GM21526 (cell line): ENCODE results near the gene RAB11FIP3.

Experiments
- ATAC-seq: cut with Tn5 transposase; IDR thresholded peaks from one replicate; pipeline ENCODE4 v1.9.1; 2021; ENCODE audit warnings: moderate library complexity; ENCODE audit not compliant: unreplicated experiment, low FRiP score

RAB11FIP3 gene

DNA sequence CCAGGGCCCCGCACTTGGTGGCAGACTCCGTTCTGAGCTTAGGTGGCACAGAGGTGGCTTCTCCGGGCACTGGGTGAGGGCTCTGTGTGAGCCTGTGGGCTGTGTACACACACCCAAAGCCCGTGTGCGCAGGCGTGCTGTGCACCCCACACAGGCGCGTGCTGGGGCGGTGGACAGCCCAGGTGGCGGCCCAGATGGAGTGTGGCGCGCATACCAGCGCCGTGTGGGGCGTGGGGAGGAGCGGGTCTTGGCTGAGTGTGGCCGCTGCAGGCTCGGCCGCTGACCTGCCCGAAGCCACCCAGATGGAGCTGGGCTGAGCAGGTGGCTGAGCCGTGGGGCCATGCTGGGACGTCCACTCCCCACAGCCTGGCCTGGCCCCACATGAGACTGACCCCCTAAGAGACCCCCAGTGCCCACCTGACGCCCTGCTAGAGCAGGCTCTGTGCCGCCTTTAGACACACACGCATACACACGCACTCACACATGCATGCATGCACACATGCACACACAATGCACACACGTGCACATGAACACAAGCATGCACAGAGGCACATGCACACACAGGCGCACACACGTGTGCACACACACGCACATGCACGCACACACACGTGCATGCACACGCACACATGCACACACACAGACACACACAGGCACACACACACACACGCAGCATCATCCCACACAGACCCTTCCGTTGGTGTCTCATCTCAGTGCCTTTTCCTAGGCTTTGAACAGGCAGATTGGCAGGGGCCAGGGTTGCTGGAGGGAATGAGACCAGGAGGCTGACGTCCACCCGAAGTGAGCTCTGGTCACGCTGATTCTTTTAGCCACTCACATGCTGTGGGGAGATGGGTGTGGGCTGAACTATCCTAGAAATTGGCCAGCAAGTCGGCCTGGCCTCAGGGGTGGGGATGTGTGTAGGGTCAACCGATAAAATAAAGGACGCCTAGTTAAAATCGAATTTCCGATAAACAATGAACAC, 136.8 kb downstream of the RAB11FIP3 start:
- no peak for ATAC-seq

GRCh38 chr16:563072-563644, 137.7 kb downstream of the RAB11FIP3 start:
- ATAC-seq: no peak

DNA sequence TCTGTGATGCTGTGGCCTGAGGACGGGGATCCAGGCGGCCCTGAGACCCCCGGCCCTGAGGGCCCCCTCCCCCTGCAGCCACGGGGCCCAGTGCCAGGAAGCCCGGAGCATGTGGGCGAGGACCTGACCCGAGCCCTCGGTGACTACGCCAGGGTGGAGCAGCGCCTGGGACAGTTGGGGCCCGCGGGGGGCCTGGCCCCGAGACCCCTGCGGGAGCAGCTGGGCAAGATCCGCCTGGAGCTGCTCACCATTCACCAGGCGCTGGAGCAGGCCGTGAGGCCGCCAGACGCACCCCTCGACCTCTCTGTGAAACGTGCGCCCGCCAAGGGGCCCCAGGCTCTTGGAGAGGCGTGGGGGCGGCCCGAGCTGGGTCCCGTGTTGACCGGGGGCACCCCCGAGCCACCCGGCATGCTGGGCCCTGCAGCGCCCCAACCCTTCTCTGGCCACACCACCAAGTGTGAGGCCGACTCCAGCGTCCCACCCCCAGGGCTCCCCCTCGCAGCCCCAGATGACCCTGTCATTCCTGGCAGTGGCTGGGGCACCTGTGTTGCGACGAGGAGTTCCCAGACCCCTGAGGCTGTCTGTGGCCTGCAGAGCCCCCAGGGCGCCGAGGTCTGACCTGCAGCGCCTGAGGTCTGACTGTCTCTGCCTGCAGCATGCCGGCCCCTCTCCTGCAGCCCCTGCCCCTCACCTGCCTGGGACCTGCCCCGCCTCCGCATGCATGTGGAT, 139.4 kb downstream of the RAB11FIP3 start:
- no peak for ATAC-seq

DNA sequence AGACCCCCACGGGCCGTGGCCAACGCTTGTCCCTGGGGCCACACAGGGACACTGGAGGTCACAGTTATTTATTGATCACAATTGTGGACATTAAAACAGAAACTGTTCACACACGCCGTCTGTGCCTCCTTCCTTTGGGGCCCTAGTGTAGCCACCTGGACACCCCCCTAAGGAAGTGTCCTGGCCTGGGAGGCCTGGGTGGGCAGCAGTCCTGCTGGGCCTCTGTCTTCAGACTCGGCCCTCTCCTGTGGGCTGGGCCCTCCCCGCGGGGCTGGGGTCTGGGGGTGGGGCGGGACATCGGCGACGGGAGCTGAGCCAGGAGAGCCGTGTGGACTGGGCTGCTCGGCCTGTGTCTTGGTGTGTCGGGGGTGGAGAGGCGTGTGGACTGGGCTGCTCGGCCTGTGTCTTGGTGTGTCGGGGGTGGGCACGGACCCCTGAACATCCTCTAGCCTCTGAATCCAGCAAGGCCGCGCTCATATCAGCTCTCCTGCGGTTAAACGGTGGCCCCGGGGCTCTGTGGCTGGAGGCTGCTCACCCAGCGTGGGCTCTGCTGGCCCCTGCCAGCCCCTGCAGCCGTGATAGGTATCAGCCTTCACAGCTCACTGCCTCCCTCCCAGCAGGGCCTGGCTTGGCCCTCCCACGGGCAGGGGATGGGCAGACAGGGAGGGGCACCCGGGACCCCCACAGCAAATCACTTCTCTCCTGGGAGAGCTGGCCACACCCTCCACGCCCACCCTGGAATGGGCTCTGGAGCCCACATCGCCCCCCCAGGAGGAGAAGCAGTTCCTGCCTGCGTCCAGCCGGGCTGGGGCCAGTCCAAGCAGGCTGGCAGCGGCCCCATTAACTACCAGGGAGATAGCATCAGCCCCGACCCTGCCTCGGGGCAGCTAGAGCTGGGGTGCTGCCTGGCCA, 140.2 kb downstream of the RAB11FIP3 start:
- ATAC-seq: no peak

DNA sequence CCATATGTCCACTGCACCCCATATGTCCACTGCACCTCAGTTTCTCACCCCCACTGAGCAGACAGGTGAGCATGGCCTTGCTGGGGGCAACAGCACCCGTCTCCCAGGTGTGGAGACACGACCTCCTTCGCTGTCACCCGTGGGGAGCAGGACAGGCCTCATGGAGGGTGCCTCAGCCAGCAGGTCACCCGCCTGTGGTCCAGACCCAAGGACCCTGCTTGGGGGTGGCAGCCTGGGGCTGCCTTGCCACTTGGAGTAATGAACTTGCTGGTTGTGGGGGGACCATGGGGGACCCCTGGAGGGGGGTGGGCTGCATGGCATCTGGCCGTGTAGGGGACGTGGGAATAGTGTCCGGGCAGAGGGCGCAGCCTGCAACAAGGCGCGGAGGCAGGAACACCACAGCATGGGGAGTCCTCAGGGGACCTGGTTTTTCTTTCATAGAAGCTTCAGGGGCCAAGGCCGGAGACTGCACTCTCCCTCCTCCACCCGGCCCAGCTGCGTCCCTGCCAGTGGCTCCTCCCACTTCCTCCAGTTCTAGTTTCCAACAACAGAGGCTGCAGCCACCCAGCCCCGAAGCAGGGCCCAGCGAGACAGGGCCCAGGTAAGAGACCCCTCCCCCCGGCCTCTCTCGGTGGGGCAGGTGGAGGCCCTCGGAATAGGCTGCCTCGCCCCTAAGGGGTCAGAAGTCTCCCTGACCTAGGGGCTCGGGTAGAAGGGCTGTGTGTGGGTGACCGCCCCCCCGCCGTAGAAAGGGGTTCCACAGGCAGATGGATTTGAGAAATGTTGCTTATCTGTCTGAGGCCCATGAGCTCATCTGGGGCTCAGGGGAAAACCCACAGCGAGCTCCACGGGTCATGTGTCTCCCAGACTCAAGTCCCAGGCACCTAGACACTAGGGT, 141.3 kb downstream of the RAB11FIP3 start, which contains the start of gene NHLRC4:
Gene NHLRC4 (plus strand): TSS at position 531 of the 898 bp plus-strand sequence. CDS start 1,043 bp downstream, outside the sequence.
- no peak for ATAC-seq

GRCh38 chr16:567373-568256, 142.2 kb downstream of the RAB11FIP3 start:
- no peak for ATAC-seq

- ATAC-seq: no peak
These were observed 143.2 kb downstream of the RAB11FIP3 start for GRCh38 chr16:568401-569258.

DNA sequence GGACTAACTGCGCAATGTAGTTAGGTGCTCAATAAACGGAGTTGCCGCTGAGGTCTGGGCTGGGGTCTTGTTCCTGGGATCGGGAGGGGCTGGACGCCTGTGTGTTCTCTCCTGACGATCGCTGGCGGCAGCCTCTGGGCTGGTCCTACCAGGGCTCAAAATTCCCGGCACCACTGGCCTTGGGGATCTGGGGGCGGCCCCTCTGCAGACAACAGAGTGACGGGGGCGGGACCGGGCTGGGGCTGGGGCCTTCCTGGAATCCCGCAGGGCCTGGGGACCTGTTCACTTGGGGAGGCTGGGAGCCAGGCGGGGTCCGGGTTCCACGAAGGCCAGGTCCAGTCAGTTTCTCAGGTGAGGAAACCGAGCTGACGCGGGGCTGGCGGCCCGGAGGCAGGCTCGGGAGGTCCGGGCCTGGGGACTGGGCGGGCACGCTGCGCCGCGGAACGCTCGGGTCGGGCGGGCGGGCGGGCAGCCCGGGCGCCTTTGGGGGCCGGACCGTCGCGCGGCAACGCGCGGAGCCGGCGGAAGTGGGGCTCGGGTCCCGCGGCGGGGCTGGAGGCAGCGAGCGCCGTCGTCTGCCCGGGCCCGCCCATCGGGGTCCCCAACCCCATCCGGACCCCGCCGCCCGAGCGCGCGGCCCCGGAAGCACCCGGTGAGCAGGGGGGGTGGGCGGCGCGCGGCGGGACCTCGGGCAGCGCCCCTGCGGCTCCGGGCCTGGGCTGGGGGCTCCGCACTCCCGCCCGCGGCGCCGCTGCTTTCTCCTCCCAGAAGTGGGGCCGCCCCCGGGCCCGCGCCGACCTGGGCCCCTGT, 144.2 kb downstream of the RAB11FIP3 start, which contains the start of gene PIGQ:
Gene PIGQ (plus strand): TSS at position 524 of the 810 bp plus-strand sequence. CDS start 4,107 bp downstream, outside the sequence.
- ATAC-seq: no peak
